Activated naive CD8-positive, alpha-beta T cell treated with anti-CD3 and anti-CD28 coated beads, Interleukin-2, amount 50 U/mL, for 24 hours (primary cell): Measurements from ENCODE around the gene RNF214.
"Not testable (repeated sequence)": the region's sequence is repeated elsewhere in the genome, so short reads cannot be mapped to it uniquely, and the experiment has no call there.

Source experiments
- ATAC-seq: fragments of 150-1000 bp; cut with Tn5 transposase; one replicate; pipeline ENCODE4 v1.10.0; 2021
- DNase-seq: peaks from one replicate; pipeline ENCODE4 v3.0.0; 2021
- H3K27ac Mint-ChIP-seq: one replicate; pipeline ENCODE4 v1.8.0; 2021; ENCODE audit warnings: mild to moderate bottlenecking, mixed read lengths
- H3K27me3 Mint-ChIP-seq: one replicate; pipeline ENCODE4 v1.8.0; 2021; ENCODE audit warnings: mixed read lengths
- H3K36me3 Mint-ChIP-seq: one replicate; pipeline ENCODE4 v1.8.0; 2021; ENCODE audit warnings: low read depth, mixed read lengths
- H3K4me1 Mint-ChIP-seq: one replicate; pipeline ENCODE4 v1.8.0; 2021; ENCODE audit warnings: mixed read lengths
- H3K4me3 Mint-ChIP-seq: one replicate; pipeline ENCODE4 v1.8.0; 2021; ENCODE audit warnings: mild to moderate bottlenecking, moderate library complexity, mixed read lengths
- H3K9me3 Mint-ChIP-seq: one replicate; pipeline ENCODE4 v1.8.0; 2021; ENCODE audit warnings: mixed read lengths

The RNF214 gene

DNA sequence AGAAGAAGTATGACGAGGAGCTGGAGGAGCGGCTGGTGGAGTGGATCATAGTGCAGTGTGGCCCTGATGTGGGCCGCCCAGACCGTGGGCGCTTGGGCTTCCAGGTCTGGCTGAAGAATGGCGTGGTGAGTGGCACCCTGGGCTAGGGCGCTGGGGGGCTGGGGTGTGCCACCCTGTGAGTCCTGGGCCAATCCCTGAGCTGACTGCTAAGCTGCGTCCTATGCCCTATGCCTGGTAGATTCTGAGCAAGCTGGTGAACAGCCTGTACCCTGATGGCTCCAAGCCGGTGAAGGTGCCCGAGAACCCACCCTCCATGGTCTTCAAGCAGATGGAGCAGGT lies 29.4 kb upstream of the RNF214 start:
- Mint-ChIP-seq H3K27me3 (no peaks in the 10 kb centered on the region), H3K27ac (no peak overlapping the region), H3K9me3 (no peaks in the 10 kb centered on the region), H3K4me1 (no peaks in the 10 kb centered on the region), H3K36me3 (peaks cover 6% of the 10 kb centered on the region), H3K4me3 (no peak overlapping the region)
- ATAC-seq, result no peak
- DNase-seq, result no peak

DNA sequence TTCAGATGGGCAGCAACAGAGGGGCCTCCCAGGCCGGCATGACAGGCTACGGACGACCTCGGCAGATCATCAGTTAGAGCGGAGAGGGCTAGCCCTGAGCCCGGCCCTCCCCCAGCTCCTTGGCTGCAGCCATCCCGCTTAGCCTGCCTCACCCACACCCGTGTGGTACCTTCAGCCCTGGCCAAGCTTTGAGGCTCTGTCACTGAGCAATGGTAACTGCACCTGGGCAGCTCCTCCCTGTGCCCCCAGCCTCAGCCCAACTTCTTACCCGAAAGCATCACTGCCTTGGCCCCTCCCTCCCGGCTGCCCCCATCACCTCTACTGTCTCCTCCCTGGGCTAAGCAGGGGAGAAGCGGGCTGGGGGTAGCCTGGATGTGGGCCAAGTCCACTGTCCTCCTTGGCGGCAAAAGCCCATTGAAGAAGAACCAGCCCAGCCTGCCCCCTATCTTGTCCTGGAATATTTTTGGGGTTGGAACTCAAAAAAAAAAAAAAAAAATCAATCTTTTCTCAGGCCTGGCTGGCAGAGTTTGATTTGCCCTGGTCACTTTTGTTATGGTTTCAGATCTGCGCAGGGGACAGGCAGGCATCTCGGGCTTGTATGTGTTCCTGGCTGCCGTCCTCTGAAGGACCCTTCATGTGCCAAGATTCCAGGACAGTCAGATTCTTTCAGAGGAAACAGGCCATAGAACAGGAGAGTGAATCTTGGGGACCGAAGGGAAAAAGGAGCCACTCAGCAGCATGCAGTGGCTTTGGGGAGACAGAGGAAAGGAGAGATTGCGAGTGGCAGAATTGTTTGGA lies 28.0 kb upstream of the RNF214 start:
- Mint-ChIP-seq H3K9me3 (no peaks in the 10 kb centered on the region), H3K27me3 (no peaks in the 10 kb centered on the region), H3K27ac (no peak overlapping the region), H3K4me1 (no peaks in the 10 kb centered on the region), H3K4me3 (no peak overlapping the region), H3K36me3 (peaks cover 6% of the 10 kb centered on the region)
- no peak for DNase-seq
- no peak for ATAC-seq

DNA sequence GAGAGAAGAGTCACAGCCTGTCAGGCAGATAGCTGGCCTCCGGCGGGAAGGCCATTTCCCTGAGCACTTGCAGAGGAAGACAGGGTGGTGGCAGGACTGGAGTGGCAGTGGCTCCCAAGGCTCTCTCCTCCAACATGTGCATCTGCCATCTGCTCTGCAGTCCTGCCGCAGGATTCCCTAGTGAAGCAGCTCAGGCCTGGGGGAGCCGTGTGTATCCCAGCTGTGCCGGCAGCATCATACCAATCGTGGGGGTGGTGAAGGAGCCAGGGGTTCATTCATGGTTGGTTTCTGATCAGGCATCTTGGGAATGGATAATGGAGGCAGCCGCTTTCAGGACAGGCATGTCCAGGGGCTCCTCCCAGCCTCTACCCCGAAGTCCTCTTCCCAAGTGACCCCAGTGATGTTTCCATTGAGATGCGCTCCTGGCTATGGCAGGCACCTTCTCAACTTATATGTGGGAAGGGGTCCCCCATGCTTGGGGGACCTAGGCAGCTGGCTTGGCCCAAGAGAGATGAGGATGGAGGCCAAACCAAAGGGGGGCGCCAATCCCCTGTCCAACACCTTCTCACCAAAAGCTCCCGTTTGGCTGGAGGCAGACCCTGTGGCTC lies 27.2 kb upstream of the RNF214 start:
- Mint-ChIP-seq H3K4me1 (no peaks in the 10 kb centered on the region), H3K27ac (no peak overlapping the region), H3K4me3 (no peak overlapping the region), H3K27me3 (no peaks in the 10 kb centered on the region), H3K9me3 (no peaks in the 10 kb centered on the region), H3K36me3 (peaks cover 6% of the 10 kb centered on the region)
- ATAC-seq, result no peak
- DNase-seq, result no peak

DNA sequence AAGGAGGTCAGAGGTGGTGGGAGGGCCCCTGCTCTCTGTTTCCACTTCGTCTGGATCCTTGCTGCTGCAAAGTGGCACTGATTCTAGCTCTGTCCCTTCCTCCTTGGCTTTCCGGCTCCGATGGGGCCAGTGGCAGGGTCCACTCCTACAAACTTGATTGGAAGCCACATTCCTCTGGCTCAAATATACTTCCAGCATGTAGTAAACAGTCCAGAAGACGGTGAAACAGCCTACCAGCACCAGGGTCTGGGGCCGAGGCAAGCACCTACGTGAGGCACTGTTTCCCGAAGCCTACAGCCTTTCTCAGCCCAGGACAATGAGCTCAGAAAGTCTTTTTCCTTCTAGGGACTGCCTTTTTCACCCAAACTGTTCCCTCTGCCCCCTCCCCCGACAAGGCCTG lies 26.4 kb upstream of the RNF214 start:
- H3K9me3 Mint-ChIP-seq, DNase-seq, H3K4me1 Mint-ChIP-seq, H3K4me3 Mint-ChIP-seq, H3K36me3 Mint-ChIP-seq, H3K27ac Mint-ChIP-seq, H3K27me3 Mint-ChIP-seq, ATAC-seq: not testable (repeated sequence)

DNA sequence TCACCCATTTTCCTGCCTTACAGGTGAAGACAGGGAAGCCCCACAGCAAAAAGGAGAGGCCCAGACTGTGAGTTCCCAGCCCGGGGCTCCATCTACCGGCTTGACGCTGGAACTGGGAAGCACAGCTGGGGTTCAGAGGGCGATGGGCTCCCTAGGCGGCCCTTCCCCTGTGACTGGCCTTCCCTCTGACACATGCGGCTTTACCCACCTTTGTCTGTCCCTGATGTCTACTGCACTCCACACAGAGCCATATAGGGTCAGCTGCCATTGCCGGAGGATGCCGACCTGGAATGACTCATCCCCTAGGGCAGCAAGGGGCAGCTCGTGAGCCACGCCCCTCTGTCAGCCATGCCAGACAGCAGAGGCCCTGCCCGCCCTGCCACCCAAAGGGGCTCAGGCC lies 25.6 kb upstream of the RNF214 start:
- H3K36me3 Mint-ChIP-seq, result peaks cover 11% of the 10 kb centered on the region
- H3K27me3 Mint-ChIP-seq, H3K4me1 Mint-ChIP-seq, H3K9me3 Mint-ChIP-seq, H3K27ac Mint-ChIP-seq, H3K4me3 Mint-ChIP-seq, DNase-seq, ATAC-seq: not testable (repeated sequence)

DNA sequence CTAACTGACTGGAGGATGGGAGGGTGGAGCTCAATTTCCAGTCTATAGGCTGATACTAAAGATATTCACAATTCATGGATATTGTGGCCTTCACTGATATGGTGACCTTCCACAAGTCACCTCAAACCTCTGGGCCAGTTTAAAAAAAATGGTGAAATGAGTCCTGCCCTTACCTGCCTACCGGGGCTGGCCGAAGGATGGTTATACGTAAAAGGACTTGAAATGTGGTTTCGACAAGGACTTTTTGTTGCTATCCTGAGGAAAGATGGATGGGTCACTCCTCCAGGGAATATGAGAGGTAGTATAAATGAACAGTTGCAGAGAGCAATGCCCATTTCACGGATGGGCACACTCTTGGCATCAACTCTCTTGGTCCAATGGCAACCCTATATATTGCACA lies 25.0 kb upstream of the RNF214 start:
- H3K4me3 Mint-ChIP-seq, H3K4me1 Mint-ChIP-seq, DNase-seq, ATAC-seq, H3K27ac Mint-ChIP-seq, H3K9me3 Mint-ChIP-seq, H3K27me3 Mint-ChIP-seq: not testable (repeated sequence)
- H3K36me3 Mint-ChIP-seq, result peaks cover 14% of the 10 kb centered on the region

DNA sequence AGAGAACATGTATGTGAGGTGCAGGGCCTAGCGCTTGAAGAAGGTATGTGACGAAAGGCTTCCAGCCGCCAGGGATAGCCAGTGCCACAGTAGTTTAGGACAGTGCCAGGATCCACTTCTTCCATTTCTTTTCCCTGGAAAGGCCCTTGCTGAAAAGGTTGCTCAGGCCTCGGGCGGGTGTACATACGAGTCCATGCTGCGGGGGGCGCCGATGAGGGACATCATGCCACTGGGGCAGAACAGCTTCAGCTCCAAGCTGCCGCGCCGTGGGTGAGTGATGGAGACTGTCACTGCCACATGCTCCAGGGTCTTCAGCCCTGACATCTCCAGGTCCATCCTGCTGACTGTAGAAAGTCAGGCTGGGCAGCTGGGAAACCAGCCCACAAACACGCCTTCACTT lies 23.8 kb upstream of the RNF214 start:
- H3K27ac Mint-ChIP-seq, ATAC-seq, H3K4me3 Mint-ChIP-seq: not testable (repeated sequence)

DNA sequence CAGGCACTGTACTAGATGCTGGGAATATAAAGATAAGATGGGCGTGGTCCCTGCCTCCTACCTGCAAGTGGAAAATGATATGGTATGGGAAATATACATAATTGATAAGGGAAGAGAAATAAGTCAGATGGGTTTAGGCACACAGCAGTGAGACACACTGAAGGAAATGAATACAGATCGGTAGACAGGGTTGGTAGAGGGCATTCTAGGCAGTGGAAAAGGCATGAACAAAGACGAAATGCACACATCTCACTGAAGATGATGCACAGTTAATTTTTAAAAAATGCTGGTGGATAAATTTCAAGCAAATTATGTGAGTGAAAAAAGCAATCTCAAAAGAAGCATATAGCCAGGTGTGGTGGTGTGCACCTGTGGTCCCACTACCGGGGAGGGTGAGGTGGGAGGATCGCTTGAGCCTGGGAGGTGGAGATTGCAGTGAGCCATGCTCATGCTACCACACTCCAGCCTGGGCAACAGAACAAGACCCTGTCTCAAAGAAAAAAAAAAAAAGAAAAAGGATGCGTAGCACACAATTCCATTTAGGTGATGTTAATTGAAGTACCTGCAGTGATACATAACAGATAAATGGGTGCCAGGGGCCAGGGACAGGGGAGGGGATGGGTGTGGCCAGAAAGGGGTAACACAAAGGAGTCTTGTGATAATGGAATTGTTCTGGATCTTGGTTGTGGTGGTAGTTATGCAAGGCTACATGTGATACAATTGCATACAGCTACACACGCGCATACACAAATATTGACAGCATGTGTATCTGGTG lies 22.9 kb upstream of the RNF214 start:
- DNase-seq, H3K4me1 Mint-ChIP-seq, ATAC-seq, H3K4me3 Mint-ChIP-seq, H3K27me3 Mint-ChIP-seq, H3K27ac Mint-ChIP-seq, H3K9me3 Mint-ChIP-seq: not testable (repeated sequence)
- H3K36me3 Mint-ChIP-seq, result peaks cover 30% of the 10 kb centered on the region

More for the DNA sequence above, 23.8 kb upstream of the RNF214 start:
- H3K9me3 Mint-ChIP-seq, H3K27me3 Mint-ChIP-seq, DNase-seq, H3K4me1 Mint-ChIP-seq: not testable (repeated sequence)
- H3K36me3 Mint-ChIP-seq, result peaks cover 25% of the 10 kb centered on the region

DNA sequence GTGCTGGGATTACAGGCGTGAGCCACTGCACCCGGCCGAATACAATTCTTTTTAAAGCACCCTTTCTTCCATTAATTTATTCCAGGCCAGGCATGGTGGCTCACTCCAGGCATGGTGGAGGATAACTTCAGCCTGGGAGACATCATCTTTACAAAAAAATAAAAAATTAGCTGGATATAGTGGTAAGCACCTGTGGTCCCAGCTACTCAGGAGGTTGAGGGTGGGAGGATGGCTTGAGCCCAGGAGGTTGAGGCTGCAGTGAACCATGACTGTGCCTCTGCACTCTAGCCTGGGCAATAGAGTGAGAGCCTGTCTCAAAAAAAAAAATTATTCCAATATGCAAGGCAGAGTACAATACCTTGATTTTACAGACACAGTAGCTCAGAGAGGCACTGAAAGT lies 21.9 kb upstream of the RNF214 start:
- Mint-ChIP-seq H3K36me3 (peaks cover 30% of the 10 kb centered on the region), H3K27ac (no peak overlapping the region), H3K9me3 (no peaks in the 10 kb centered on the region), H3K4me1 (no peaks in the 10 kb centered on the region), H3K4me3 (no peak overlapping the region), H3K27me3 (no peaks in the 10 kb centered on the region)
- DNase-seq, result no peak
- ATAC-seq, result no peak

DNA sequence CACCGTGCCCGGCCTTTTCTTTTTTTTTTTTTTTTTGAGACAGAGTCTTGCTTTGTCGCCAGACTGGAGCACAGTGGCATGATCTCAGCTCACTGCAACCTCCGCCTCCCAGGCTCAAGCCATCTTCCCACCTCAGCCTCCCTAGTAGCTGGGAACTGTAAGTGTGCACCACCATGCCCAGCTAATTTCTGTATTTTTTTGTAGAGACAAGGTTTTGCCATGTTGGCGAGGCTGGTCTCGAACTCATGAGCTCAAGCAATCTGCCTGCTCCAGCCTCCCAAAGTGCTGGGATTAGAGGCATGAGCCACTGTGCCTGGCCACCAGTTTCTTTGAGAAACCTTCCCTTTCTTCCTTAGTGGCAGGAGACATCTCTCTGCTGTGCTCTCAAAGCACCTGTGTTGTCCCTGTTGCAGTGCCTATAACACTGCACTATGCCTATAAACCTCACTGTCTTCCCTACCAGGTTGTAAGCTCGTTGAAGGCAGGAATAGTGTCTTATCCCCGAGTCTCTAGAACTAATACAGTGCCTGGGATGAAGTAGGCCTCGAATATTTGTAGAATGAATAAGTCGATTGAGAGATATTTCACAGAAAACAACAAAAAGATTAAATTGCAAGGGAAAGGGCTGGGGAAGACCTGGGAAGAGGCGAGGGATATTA lies 19.6 kb upstream of the RNF214 start:
- no peak overlapping the region for H3K4me3 Mint-ChIP-seq
- no peaks in the 10 kb centered on the region for H3K27me3 Mint-ChIP-seq
- DNase-seq (no peak), ATAC-seq (no peak)
- H3K4me1 Mint-ChIP-seq, result peaks cover 2% of the 10 kb centered on the region
- peaks cover 45% of the 10 kb centered on the region for H3K36me3 Mint-ChIP-seq
- no peaks in the 10 kb centered on the region for H3K9me3 Mint-ChIP-seq
- H3K27ac Mint-ChIP-seq, result no peak overlapping the region

DNA sequence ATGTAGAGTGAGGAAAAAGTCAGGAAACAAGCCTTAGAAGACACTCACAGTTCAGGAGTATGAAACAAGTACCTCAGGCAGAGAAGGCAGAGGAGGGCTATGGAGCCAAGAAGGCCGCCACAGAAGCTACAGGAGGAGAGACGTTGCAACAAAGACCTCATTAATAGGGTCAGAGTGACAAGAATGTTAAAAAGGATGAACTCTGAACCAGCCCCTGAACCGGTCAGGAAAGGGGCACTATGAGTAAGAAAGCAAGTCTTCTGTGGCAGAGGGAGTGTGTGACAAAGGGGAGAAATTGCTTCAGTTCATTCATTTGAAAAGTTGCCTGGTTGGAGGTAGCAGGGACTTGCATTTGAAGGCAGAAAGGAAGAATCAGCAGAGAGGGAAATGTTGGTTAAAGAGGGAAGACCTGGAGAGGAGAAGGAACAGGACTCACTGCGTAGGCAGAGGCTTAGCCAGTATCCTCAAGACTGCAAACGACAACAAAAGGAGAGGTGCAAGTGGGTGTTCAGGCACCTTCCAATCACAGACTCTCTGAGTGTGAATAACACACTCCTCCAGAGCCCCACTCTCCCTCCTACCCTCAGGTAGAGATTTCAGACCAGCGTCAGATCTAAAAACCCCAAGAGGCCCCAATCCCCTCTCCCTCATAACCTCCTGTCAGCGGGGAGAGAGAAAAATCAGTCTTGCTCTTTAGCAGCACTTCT lies 17.9 kb upstream of the RNF214 start:
- Mint-ChIP-seq H3K4me1 (peaks cover 2% of the 10 kb centered on the region), H3K36me3 (peaks cover 60% of the 10 kb centered on the region), H3K27me3 (no peaks in the 10 kb centered on the region), H3K4me3 (no peak overlapping the region), H3K27ac (no peak overlapping the region), H3K9me3 (no peaks in the 10 kb centered on the region)
- DNase-seq, result no peak
- ATAC-seq, result no peak

DNA sequence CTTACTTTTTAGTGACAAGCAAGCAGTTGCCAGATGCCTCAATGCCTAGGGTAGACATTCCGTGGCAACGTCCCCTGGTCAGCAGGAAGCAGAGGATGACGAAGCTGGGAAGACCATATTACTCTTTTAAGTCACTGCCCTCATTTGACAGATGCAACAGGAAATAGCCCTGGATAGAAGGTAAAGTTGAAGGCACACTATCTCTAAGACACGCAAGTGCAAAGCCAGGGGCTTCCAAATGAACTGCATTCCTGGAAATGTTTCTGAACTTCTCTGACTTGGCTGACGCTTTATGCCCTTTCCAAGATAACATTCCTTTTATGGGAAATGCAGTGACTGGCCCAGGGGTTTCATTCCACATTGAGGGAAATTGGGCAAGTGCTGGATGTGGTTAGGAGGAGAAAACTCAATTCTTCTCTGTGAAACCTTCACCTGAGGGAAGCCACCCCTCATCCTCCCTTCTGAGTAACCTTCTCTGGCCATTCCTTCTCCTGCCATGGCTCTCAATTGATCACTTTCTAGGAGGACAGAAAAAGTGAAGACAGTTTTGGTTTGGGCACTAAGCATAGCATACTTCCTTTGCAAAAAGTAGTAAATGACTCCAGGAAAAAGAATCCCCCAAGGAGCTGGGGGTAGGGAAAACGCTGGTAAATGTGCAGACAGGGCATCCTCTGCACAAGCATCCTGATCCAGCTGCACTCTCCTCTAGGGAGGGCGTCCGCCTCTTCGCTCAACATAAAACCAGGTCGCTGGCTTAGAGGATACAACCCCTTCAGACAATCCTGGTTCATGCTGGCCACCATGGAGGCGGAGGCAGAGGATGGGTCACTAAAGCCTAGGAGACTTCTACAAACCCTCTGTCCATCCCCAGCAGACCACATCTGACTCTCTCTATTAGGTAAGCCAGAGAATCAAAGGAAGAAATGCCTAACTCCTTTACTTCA lies 15.1 kb upstream of the RNF214 start:
- H3K4me1 Mint-ChIP-seq, result peaks cover 2% of the 10 kb centered on the region
- H3K27me3 Mint-ChIP-seq, result no peaks in the 10 kb centered on the region
- no peak for DNase-seq
- H3K4me3 Mint-ChIP-seq, result no peak overlapping the region
- H3K9me3 Mint-ChIP-seq, result no peaks in the 10 kb centered on the region
- H3K36me3 Mint-ChIP-seq, result peaks cover 69% of the 10 kb centered on the region
- no peak for ATAC-seq
- H3K27ac Mint-ChIP-seq, result no peak overlapping the region

DNA sequence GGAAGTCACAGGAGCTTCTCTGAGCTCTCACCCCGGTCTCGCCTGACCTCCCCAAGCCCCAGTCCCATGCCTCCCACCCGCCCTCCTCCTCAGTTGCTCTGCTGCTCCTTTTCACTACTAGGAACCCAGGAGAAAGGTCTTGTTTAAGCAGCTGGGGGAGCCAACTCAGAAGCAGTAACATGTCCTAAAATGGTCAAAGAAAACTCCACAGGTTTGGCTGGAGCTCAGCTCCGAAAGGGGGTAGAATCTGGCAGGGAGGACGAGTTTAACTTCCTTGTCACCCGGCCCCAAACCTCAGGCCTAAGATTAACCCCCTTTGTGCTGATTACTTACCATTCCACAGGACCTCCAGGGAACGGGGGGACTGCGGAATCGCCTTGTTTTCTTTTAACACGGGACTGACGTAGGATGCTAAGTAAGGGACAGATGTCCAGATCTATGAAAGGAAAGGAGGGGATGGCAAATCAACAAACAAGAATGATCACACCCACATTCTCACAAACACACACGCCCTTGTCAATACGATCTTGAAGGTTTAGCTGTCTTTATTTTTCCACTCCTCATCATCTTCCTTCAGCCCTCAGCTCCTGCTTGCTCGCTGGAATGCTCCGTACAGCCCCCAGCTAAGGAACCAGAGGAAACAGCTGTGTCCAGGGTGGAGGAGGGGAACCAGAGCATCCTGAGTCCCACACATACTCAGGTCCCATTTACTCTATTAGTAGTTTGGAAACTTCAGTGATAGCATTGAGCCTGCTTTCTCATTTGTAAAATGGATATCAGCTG lies 14.1 kb upstream of the RNF214 start:
- Mint-ChIP-seq H3K27me3 (no peaks in the 10 kb centered on the region), H3K4me1 (peaks cover 2% of the 10 kb centered on the region), H3K4me3 (no peak overlapping the region), H3K36me3 (peaks cover 66% of the 10 kb centered on the region), H3K9me3 (no peaks in the 10 kb centered on the region), H3K27ac (no peak overlapping the region)
- DNase-seq (no peak), ATAC-seq (no peak)
